CD4-positive, alpha-beta T cell treated with Interleukin-4 for 4 hours (primary cell): Measurements from ENCODE around the gene SNX19.

Source experiments
- DNase-seq: peaks from one replicate; pipeline ENCODE4 v3.0.0-alpha.2; 2020

The SNX19 gene

GRCh38 chr11:130839981-130840666, 76.2 kb downstream of the SNX19 start:
- DNase-seq, result no peak

GRCh38 chr11:130837194-130837593, 79.1 kb downstream of the SNX19 start:
- no peak for DNase-seq

GRCh38 chr11:130834886-130835285, 81.4 kb downstream of the SNX19 start:
- DNase-seq, result no peak

- no peak for DNase-seq
Measured at GRCh38 chr11:130832566-130833425, 83.5 kb downstream of the SNX19 start.

GRCh38 chr11:130831976-130832375, 84.3 kb downstream of the SNX19 start:
- DNase-seq, result no peak

GRCh38 chr11:130831506-130831905, 84.8 kb downstream of the SNX19 start:
- no peak for DNase-seq

GRCh38 chr11:130830566-130830965, 85.7 kb downstream of the SNX19 start:
- DNase-seq, result no peak

GRCh38 chr11:130829920-130830511, 86.3 kb downstream of the SNX19 start:
- no peak for DNase-seq

GRCh38 chr11:130828741-130829140, 87.5 kb downstream of the SNX19 start:
- no peak for DNase-seq

GRCh38 chr11:130827451-130828377, 88.6 kb downstream of the SNX19 start:
- no peak for DNase-seq

- no peak for DNase-seq
Measured at GRCh38 chr11:130826572-130826971, 89.7 kb downstream of the SNX19 start.

- no peak for DNase-seq
Measured at GRCh38 chr11:130825983-130826382, 90.3 kb downstream of the SNX19 start.

GRCh38 chr11:130825561-130825960, 90.7 kb downstream of the SNX19 start:
- no peak for DNase-seq
